Activated T-cell treated with anti-CD3 and anti-CD28 coated beads, Interleukin-2, amount 50 U/mL, for 1 hour (primary cell): ENCODE data around the gene ZBED2.
A peak's percentile ranks its signal among the peaks of the same experiment; 100 is the strongest.
"Not testable (repeated sequence)": the region's sequence is repeated elsewhere in the genome, so short reads cannot be mapped to it uniquely, and the experiment has no call there.

Experiments used
- DNase-seq: peaks from one replicate; pipeline ENCODE4 v3.0.0-alpha.2; 2020

ZBED2 gene

DNA sequence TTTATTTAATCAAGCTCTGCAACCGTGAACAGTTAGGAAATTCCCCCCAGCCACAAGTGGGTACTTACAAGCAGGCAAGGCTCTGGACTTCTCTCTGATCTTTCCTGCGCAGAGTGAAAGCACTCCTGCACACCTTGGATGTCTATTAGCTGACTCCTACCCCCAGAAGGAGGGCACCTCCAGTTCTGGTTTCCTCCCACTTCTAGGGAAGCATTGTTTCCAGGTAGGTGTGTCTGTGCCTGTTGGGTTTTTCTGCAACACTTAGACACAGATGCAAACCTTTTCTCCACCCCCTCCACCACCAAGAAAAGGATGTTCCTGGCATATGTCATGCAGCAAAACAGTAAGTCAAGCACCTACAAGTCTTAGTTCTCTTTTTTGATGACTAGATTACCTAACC lies at the start of gene ZBED2:
ZBED2 (minus strand) TSS at position 115 of the 400 bp plus-strand sequence. CDS start 1,145 bp downstream, outside the sequence.
- no peak for DNase-seq

DNA sequence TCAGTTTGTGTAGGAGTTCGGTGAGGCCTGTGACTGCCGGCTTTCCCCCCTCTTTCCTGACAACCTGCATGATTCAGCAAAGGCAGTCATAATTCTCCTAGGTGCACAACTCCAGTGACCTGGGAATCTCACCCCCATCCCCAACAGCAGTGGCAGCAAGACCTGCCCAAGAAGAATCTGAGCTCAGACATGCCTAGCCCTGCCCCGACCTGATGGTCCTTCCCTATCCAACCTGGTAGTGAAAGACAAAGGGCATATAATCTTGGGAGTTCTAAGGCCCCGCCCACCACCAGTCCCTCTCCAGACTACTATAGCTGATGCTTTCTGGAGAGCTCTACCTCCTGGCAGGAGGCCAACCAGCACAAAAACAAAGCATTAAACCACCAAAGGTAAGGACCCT lies 44.2 kb upstream of the ZBED2 start:
- DNase-seq, result no peak

DNA sequence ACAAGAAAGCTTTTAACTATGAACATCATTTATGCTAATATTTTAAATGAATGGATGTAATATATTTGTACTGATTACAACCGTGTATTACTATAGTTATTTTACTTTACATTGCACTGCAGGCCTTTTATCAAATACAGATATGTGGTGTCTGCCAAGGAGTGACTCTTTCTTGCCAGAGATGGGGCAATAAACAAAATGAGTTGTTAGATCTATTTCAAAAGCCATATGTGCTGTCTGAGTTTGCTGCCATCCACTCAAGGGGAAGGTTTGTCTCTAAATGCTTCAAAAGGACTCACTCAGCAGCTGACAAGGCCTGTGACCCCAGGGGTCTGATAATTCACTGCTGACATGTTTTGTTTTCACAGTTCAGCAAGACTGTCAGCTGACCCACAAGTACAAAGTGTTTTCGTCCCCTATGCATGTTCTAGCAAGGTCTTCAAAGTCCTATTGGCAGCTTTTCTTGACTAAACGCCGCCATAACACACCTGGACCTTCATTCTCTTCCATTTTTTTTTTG lies 41.3 kb upstream of the ZBED2 start:
- no peak for DNase-seq

- DNase-seq, result no peak
Measured at GRCh38 chr3:111635403-111635802, 40.3 kb upstream of the ZBED2 start.

GRCh38 chr3:111630638-111631037 lies 35.5 kb upstream of the ZBED2 start:
- not testable (repeated sequence) for DNase-seq

DNA sequence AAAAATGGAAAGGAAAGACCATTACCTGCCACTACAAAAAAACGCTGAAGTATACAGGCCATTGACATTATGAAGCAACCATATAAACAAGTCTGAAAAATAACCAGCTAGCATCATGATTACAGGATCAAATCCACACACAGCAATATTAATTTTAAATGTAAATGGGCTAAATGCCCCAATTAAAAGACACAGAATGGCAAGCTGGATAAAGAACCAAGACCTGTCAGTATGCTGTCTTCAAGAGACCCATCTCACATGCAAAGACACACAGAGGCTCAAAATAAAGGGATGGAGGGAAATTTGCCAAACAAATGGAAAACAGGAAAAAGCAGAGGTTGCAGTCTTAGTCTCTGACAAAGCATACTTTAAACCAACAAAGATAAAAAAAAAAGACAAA lies 33.9 kb upstream of the ZBED2 start:
- not testable (repeated sequence) for DNase-seq

DNA sequence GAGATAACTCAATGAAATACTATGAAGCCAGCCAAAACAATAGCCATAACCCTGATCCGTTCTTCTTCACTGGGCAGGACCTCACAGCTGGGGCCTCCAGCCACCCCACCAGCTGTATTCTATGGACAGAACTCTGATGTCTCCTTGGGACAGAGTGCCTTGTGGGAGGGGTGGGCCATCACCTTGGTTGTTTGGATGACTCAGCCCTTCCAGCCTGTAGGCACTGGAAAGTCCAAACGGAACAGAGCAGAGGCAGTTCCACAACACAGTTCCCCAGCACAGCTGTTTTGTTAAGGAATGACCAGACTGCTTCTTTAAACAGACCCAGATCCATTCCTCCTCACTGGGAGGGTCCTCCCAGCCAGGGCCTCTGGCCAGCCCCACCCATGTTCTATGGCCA lies 31.9 kb upstream of the ZBED2 start:
- no peak for DNase-seq

GRCh38 chr3:111621535-111621934 lies 26.4 kb upstream of the ZBED2 start:
- peak; percentile 32 for DNase-seq

DNA sequence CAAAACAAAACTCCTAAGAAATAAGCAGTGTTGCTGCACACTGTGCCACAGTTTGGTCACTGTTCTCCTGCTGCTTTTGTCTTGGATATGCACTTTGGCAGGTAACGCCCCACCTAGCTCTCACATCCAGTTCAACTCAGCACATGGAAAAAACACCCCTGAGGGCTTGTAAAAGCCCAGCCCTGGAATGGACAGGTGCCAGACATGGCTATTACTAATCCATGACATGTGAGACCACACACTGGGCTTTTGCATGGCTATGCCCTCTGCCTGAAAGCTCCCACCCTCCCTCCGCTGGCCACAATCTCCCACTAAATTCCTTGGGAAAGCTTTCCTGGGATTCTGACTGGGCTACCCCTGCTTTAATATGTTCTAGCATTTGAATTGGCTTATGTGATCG lies 24.7 kb upstream of the ZBED2 start:
- DNase-seq, result no peak

GRCh38 chr3:111618945-111619344 lies 23.8 kb upstream of the ZBED2 start:
- no peak for DNase-seq

GRCh38 chr3:111617912-111618601 lies 22.9 kb upstream of the ZBED2 start:
- DNase-seq, result no peak

DNA sequence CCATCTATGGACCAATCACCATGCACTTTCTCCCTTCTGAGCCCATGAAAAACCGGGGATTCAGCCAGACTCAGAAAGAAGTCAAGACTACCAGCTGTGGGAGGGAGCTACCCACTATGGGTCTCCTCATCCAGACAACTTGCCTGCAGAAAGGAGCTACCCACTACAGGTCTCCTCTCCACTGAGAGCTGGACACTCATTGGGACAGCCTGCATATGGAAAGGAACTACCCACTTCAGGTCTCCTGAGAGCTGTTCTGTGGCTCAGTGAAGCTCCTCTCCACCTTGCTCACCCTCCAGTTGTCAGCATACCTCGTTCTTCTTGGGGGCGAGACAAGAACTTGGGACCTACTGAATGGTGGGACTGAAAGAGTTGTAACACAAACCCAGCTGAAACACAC lies 22.3 kb upstream of the ZBED2 start:
- no peak for DNase-seq

GRCh38 chr3:111616417-111617105 lies 21.4 kb upstream of the ZBED2 start:
- DNase-seq, result peak; percentile 69

- no peak for DNase-seq
Measured at GRCh38 chr3:111615880-111616279, 20.7 kb upstream of the ZBED2 start.

DNA sequence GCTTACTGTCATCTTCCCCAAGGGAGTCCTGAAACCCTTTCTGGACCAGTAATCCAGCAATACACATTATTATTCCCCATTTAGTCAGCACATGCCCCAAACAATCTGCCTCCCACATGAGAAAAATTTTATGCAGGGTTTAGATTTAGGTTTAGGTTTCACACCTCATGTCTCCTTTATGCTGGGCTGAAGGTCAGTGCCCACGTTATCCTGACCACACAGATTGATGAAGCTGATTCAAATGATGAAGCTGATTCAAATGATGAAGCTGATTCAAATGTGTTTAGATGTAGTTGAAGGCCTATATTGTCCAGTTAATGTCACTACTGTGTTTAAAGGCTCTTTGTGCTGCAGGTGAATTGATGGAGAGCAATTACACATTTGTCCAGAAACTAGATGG lies 18.1 kb upstream of the ZBED2 start:
- DNase-seq, result no peak

GRCh38 chr3:111610612-111611054 lies 15.5 kb upstream of the ZBED2 start:
- peak; percentile 63 for DNase-seq

- DNase-seq, result no peak
Measured at GRCh38 chr3:111610189-111610588, 15.0 kb upstream of the ZBED2 start.

- DNase-seq, result no peak
Measured at GRCh38 chr3:111609700-111610099, 14.6 kb upstream of the ZBED2 start.

- no peak for DNase-seq
Measured at GRCh38 chr3:111608383-111608782, 13.2 kb upstream of the ZBED2 start.

- DNase-seq, result no peak
Measured at GRCh38 chr3:111607240-111607920, 12.2 kb upstream of the ZBED2 start.

DNA sequence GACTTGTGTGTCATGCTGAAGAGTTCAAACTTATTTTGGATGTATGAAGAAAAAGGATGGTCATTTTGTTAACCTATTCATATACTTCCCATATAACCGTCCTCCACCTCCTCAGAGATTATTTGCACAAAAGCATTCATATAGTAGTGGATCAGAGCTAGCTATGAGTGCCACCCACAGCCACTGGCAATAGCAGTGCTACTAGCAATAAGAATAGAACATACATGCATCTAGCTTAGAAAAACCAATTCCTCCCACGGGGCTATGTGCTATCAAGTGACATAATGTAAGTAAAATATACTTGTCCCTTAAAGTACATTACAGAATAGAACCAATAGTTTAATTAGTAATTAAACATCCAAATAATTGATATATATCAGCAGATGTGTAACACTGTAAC lies 10.3 kb upstream of the ZBED2 start:
- DNase-seq, result no peak

DNA sequence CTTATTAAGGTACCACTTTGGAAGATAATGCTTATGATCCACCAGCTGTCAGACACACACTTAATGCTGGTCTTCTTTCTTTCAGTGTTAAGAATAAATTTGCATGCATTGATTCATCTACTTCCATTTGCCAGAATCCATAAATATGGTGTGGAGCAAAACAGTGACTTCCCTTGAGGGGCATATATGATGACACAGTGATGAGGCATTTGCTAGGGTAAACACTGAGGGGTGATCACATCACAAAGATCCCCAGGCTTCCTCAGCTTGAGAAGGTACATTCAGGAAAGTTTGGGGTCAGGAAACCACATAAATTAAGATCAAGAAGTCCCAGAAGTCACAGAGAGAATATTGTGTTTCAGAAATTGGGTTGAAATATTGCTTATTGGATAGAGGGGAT lies 9.9 kb upstream of the ZBED2 start:
- DNase-seq, result no peak

DNA sequence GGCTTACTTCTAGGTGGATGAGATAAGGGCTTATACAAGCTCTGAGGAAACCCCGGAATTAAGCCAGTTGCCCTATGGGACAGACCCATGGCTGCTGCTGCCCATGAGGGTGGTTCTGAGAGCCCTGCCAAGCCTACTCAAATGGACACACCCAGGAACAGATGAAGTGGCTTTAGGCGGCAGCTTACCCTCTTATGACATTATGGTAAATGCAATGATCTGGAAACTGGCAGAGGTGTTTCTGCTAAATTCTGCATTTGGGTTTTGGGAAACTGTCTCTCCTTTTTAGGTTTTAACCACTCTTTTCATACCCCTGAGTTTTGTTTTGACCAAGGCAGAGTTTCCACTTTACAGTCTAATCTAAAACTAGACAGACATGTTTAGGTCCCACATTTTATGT lies 9.0 kb upstream of the ZBED2 start:
- no peak for DNase-seq

DNA sequence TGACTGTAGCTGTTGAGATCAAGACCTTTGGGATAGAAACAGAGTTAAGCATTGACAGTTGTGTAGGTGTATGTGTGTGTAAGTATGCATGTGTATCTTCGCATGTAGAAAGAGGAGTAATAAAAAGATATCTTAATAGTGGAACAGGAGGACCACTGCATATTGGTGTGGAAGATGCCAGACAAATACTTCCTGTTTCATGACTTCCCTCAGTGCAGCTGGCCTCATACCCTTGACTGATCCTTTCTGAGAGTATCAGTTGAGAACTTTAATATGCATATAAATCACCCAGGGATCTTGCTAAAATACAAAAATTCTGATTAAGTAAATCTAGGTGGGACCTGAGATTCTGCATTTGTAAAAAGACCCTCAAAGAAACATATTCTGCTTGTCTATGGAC lies 8.5 kb upstream of the ZBED2 start:
- DNase-seq, result no peak
